GM18861 (cell line): ENCODE measurements around the gene C4BPA.

Experiments
- ATAC-seq: cut with Tn5 transposase; IDR thresholded peaks from one replicate; pipeline ENCODE4 v1.9.1; 2021; ENCODE audit not compliant: unreplicated experiment

Gene C4BPA

DNA sequence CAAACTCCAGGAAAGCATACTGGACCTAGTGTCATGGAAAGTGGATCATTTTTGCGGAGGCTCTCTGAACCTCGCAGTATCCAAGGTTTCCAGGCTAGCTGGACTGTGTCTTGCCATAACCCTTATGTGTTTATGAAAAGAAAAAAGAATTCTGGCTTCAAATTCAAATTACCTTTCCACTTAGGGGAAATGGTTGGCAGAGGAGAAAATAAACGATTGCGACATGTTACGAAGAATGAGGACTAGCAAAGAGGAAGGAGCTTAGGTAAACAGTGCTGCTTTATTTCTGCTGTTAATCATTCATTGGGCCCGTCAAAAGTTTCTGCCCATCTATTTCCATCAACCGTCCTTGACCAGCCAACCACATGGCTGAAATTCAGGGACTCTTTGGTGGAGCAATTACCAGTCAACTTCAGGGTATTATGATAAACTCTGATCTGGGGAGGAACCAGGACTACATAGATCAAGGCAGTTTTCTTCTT, at the start of gene C4BPA:
TSS of gene C4BPA (plus strand) at position 342 of the 482 bp plus-strand sequence. CDS start 8,793 bp downstream, outside the sequence.
- no peak for ATAC-seq

DNA sequence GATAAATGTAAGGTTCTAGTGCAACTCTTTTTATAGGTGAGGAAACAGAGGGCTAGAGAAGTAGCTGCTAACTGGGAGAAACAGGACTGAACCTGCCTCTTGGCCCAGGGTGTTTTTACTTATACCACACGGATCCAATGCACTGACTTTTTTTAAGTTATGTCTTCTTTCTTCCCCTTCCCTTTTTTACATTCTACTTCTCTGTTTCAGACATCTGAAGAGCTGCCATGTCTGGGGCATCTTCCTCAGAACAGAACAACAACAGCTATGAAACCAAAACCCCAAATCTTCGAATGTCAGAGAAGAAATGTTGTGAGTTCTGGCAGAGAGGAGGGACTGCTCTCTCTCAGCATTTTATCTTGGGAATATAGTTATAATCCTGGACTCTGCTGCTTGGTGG, 49.5 kb upstream of the C4BPA start:
- ATAC-seq: no peak

DNA sequence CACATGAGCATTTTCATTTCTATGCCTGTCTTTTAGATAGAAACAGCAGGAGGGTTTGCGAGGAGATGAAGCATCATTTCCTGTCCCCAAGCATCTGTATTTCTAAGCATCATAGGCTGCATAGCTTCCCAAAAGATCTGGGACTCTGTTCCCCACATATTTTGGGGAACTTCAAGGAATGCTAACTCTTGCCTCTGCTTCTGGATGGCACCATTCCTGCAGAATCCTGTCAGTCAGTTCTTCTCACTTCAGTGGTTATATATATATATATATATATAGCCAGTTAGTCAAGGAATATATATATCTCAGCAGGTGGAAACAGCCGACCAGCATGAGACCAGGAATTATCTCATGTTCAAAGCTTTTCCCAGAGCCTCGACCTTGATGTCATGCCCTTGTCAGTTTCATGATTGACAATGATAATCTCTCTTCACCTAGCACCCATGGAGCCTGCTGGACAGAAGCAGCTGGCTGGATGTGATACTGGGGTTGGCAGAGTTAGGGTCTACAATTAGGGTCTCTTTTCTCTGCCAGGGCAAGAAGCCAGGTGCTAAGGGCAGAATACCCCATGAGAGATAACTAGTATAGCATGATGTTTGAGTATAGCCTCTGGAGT, 48.5 kb upstream of the C4BPA start:
- ATAC-seq: no peak

DNA sequence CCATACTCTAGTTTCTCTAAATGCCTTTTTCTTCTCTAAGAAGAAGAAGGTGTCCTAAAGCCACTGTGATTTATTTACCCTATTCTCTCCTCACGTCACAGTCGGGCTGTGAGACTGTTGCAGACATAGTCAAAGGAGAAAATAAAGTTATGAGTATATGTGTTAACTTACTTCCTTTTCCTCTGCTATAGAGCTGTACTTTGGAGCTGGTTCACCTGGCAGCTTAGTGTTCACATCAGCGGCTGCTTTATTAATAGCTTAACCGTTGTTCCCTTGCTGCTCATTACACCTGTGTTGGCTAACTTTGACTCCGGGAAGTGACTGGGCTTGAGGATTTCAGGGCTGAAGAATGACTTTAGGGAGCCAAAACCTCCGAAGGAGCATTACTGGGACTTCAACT, 47.4 kb upstream of the C4BPA start:
- no peak for ATAC-seq

DNA sequence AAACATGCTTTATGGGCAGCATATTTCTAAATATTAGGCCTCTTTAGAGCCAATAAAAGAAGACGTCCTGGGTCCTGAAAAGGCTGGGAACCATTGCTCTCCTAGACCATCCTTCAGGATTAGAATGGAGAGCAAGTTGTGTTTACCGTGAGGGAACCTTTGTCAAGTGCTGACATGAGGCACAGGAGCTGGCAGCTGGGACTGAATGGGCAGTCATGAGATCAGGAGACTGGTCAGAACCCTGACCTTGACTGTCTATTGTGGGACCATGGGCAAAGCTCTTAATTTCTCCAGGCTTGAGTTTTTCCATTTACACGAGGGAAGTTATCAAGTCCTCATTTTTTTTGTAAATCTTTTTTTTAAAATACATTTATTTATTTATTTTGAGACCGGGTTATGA, 45.8 kb upstream of the C4BPA start:
- ATAC-seq: no peak

DNA sequence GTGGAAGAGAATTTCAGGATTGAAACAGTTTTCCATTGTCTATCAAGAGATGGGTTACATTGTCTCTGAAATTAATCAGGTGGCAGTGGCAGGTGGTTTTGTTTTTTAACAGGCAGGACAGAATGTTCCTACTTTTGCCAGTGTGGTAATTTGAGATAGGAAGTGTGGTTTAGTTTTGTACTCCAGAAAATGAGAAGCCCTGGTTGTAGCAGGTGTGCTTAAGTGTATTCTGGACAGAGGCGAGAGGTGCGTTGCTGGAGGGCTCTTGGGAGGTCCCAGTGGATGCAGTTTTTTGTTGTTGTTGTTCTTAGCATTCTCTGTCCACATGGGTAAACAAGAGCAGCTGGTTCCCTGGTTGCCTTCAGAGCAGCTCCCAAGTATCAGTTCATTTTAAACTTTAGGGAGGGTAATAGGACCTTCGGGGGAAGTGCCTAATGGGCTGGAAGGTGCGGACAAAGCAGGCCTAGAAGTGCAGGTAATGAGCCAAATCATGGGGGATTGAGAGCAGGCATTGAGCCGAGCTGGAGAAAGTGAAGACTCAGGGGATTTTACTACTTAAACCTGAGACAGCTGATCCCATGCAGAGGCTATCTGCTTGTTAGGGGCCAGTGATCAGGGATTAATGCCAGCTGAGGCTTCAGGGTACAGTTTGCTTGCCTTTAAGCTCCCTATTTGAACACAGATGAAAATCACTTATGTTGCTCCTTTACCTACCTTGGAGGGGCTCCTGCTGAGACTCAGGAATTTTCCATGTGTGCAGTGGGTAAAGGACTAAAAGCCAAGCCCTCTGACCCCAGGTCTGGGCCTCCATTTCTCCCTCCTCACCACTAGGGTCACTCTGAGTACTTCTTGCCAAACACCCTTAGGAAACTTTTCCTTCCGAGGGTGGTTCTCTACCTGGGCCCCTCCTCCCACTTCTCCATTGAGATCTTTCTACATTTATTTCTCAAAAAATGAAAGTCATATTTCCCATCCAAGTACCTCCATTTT, 44.9 kb upstream of the C4BPA start:
- no peak for ATAC-seq

DNA sequence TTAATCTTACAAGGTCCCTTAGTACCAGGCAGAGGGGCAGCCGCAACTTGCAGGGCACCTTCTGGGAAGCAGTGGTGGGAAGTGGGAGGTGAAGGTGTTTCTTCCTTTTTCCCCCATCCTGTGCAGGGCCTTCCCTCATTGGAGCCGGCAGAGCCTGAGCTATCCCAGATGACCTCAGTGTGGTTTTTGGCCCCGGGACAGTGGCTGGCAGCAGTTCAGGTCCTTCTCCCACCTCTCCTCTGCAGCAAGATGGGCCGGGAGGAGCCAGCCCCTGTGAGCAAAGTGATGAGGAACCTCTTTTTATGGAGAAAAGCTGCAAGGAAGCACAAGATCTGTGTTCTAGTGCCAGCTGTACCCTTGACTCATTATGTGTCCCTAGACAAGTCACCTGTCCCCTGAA, 44.2 kb upstream of the C4BPA start:
- no peak for ATAC-seq

DNA sequence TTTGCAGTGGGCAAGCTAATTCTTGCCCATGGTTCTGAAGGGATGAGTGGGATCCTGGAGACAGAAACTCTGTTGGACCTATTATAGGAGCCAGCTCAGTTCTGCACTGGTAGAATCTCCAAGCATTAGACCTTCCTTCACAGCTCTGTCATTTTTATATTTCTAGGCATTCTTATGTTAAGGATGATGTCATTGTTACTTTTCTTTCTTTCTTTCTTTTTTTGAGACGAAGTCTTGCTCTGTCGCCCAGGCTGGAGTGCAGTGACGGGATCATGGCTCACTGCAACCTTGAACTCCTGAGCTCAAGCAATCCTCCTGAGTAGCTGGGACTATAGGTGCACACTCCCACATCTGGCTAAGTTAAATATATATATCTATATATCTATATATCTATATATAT, 43.4 kb upstream of the C4BPA start:
- no peak for ATAC-seq

DNA sequence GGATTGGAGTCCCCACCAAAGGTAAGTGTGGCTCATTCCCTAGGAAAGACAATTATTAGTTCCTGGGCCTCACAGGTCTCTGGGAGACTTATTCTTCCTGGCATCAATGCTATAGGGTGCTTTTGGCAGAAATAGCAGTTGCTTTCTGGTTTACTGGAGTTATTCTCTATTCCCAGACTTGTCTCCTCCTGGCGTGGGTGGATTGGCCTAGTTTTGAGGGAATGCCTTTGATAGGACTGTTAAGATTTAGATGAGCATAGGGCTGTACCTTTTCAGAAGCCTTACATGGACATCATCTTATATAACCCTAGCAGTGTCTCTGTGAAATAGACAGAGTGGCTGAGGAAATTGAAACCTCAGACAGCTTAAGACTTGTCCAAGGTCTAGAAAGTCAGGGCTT, 42.0 kb upstream of the C4BPA start:
- ATAC-seq: no peak

DNA sequence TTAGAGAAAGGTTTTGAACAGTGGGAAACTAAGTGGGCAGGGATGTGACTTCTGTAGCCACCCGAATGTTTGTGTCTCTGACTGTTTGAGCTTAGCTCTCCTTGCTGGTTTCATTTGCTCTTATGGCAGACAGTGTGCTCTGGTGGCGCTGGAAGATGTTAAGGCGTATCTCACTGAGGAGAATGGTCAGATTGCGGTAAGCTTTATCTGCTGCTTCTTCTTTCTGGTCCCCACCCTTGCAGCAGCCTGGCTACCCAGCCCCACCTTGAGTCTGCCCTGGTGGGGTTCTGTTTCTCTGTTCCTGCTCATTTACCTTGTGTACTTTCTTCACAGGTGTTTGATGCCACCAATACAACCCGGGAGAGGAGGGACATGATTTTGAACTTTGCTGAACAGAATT, 41.0 kb upstream of the C4BPA start:
- no peak for ATAC-seq

DNA sequence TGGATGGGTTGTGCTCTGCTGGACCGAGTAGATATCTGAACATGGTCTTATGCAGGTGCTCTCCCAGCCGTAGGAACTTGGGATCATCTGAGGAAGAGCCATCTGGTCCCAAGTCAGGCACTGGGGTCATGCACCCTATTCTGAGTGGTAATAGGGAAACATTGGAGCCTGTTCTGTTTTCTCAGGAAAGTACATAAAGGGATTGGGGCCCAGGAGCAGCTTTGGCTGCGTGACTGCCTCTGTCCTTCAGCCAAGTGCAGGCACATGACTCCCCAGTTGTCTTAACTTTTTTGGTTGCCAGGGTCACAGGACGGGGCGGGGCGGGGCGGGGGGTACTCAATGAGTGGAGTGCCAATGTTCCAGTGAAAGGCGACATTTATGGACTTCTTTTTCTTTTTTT, 39.5 kb upstream of the C4BPA start:
- no peak for ATAC-seq

DNA sequence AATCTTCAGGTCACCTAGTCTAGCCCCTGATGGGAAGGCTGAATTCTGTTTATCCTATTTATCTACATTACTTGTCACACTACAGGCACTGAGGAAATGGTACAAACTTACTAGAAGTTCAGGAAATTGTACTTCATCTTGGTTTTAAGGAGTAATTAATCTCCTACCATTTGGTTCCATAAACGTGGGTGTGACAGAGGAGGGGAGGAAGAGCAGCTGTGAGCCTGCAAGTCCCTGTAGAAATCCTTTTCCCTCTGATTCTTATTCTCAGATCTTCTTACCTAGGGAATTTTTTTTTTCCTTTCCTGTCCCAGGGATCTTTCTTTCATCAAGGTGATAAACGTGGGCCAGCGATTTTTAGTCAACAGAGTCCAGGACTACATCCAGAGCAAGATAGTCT, 36.8 kb upstream of the C4BPA start:
- ATAC-seq: no peak

DNA sequence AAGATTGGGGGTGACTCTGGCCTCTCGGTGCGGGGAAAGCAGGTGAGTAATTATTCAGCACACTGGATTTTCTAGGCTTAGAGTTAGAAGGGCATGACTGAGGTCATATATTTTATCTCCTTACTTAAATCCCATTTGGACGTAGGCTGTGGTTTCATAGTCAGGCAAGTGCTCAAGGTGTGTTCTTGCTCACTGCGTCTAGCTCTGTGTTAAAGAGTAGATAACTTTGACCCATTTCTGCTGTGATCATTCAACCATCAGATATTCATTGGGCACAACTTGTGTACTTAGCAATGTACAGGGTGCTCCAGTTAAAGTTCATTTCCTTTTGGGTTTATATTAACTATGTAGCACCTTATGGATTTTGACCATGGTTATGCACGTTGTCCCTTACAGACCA, 36.4 kb upstream of the C4BPA start:
- ATAC-seq: no peak

DNA sequence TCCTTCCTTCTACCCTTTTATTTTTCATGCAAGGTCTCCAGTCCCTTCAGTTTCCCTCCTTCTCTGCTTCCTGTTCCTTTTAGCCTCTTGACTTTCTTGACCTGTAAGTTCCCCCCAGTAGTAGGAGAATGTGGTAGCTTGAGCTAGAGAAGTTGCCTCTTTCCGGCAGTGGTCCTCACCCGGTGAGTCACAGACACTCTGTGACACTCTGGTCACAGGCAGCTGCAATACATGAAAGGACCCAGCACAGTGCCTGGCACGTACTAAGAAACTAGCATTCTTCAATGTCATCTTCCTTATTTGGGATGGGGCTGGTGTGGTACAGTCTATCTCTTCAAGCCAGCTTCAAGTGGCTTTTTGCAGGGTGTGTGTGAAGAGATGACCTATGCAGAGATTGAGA, 35.0 kb upstream of the C4BPA start:
- no peak for ATAC-seq

DNA sequence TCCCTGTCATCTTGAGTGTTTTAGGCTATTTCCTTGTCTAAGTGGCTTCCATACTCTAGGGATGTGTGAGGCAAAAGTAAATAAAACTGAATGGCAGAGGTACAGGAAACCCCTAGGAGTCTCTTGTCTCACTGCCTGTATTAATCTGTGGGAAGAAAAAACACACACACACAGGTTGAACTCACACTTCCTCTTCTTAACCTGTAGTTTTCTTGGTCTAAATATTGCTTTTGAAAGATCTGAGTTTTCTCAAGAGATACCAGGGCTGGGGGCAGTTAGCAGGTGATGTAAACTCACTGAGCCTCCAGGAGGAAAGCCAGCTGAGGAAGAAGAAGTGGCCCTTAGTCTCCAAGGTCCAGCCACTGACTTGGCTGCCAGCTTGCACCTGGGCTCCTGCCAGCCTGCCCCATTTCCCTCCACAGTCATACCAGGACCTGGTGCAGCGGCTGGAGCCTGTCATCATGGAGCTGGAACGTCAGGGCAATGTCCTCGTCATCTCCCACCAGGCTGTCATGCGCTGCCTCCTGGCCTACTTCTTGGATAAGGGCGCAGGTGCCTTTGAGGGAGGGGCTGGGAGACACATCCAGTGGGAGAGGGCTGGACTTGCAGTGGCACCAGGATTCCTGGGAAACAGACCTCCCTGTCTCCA, 34.1 kb upstream of the C4BPA start:
- no peak for ATAC-seq

DNA sequence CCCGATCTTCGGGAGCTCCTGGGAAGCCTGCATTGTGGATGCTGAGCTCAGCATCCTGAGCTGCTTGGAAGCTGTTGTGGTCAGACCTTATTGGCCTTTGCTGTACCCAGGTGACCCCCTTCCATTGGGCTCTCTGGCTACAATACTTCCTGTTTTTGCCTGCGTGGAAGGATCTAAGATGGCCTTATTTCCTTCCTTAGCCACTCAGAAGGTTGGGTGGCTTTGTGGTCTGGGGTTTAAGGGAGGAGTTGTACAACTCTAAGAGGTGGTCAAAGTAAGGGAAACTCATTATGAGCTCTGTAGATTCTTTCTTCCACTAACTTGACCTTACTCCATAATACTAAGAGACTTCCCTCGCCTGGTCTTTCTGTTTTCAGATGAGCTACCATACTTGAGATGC, 33.2 kb upstream of the C4BPA start:
- ATAC-seq: no peak

DNA sequence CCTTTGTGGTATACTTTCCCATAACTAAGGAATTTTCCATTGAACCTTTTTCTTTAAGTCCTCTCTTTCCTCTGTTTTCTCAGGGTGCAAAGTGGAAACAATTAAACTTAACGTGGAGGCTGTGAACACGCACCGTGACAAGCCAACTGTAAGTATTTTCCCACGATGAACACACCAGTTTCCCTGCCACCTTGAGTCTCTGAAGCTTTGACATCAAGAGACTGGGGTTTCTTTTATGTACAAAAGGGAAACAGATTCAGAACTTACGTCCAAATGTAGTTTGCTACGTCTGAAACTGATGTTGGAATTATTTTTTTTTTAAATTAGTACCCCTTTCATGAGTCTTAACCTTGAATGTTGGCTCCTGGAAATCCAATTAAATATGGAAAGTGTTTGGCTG, 32.6 kb upstream of the C4BPA start:
- no peak for ATAC-seq

DNA sequence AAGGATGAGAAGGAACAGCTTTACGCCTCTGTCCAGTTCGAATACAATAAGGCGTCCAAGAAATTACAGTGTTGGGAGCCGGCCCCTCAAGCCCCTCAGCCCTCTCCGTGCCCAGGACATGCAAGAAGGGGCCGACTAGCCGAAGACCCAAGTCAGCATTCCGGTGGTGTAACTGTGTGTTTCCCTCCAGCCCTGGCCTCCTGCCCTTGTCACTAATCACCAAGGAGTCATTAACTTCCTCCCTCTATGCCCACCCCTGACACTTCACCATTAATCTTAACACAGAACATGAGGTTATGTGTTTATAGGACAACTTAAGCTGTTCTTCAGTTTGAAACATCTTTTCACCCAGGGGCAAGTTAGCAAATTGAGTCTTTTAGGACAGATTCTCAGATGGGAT, 31.8 kb upstream of the C4BPA start:
- ATAC-seq: no peak

DNA sequence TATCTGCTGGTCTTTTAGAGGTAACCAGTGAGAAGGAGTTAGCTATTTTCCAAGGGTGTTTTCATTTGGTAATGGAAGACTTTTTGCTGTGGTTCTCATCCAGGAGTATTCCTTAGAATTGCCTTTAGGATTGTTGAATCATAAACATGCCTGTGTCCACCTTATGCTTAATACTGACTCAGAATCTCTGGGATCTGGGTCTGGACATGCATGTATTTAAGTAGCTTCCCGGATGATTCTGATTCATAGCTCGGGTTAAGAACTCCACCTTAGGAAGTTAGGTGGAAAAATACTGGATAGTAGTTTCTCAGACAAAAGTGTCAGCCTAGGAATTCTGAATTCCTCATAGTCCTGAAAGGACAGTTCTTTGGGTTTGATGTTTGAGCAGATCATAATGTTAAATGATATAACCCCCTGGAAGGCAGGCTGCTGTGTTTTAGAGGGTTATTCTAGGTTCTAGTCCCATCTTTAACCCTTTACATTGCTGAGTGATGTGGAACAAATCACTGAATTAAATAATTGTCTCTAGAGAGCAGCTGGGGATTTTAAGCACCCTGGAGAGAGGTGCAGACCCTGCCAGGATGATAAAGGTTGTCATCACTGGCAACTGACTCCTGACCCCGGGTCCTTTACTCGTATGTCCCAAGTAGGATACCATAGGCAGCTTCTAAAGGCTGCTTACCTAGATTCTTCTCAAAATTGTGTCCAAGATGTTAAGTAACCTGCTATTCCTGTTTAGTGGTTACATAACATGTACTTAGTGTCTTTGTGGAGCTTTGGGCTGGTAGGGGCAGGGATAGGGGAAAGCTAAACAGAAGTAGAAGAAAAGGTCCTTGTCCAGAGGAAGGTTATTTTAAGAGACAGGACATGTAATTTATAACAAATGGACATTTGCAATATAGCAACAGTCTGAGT, 29.9 kb upstream of the C4BPA start:
- no peak for ATAC-seq

DNA sequence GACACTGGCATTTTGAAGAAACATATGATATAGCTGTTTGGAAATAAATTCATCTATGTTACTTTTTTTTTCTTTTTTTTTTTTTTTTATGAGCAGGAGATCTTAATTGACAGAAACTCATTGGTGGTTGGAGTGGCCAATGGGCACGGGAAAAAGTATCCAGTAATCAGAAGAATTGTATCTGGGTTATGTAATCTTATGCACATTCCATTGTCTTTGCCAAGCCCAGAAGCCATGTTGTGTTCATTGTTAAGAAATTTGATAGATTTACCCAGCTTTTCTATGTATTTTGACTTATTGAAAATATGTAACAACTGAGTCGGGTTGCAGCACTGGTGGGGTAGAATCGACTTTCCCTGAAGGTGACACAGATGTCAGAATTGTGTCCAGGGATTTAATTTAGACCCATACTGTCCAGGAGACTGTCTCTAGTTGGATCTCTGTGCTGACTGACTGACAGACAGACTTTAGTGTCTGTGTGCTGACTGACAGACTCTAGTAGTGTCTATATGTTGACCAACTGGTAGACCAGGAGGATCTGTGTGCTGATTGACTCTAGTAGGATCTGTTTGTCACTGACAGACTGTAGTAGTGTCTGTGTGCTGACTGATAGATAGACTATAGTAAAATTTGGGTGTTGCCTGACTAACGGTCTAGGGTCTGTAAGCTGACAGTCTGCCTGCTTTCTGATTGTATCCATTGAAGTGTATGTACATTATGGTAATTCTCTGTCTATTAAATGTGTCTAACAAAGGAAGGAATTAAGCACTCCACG, 27.7 kb upstream of the C4BPA start:
- ATAC-seq: no peak
